ENCODE data around the gene MESP2. TPM values are rescaled to one million over a fixed set of nuclear protein-coding genes. Genes with fewer than 3 reads are reported as not detected.
A peak's percentile ranks its signal among the peaks of the same experiment; 100 is the strongest.

Gene MESP2
- total RNA-seq, 1 experiment from 2014 or later, result 0.70 TPM

GRCh38 chr15:89760303-89761008, 15.7 kb upstream of the MESP2 start:
- peak; percentile 74 to 89 for DNase-seq
- intact Hi-C loops (cut with micrococcal nuclease; ENCODE audit: unreplicated experiment), result loop anchor here (1.0 to 10.0 kb wide), 4 partner anchors 20 to 128 kb away; no protein-coding TSS in a partner anchor
- Mint-ChIP-seq H3K4me3 (ENCODE audit: unreplicated experiment) (no peak overlapping the region), H3K36me3 (ENCODE audit: insufficient read depth, unreplicated experiment) (no peaks in the 10 kb centered on the region), H3K27me3 (ENCODE audit: insufficient read depth, unreplicated experiment) (no peaks in the 10 kb centered on the region), H3K9me3 (ENCODE audit: unreplicated experiment) (no peaks in the 10 kb centered on the region), H3K4me1 (ENCODE audit: low read depth, unreplicated experiment) (peaks cover 7% of the 10 kb centered on the region), H3K27ac (ENCODE audit: unreplicated experiment) (no peak overlapping the region)
- POLR2A ChIA-PET, result interaction anchor here (0.5 to 1.0 kb wide), 3 partner anchors 63 to 114 kb away, joined by 3 read pairs; no protein-coding TSS in a partner anchor
- TF ChIP-seq, protein P1, sequence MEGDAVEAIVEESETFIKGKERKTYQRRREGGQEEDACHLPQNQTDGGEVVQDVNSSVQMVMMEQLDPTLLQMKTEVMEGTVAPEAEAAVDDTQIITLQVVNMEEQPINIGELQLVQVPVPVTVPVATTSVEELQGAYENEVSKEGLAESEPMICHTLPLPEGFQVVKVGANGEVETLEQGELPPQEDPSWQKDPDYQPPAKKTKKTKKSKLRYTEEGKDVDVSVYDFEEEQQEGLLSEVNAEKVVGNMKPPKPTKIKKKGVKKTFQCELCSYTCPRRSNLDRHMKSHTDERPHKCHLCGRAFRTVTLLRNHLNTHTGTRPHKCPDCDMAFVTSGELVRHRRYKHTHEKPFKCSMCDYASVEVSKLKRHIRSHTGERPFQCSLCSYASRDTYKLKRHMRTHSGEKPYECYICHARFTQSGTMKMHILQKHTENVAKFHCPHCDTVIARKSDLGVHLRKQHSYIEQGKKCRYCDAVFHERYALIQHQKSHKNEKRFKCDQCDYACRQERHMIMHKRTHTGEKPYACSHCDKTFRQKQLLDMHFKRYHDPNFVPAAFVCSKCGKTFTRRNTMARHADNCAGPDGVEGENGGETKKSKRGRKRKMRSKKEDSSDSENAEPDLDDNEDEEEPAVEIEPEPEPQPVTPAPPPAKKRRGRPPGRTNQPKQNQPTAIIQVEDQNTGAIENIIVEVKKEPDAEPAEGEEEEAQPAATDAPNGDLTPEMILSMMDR (IDR thresholded peaks at IDR 0.05; ENCODE audit: insufficient read depth in 1 of 2, low read depth in 1 of 2, low read length in 1 of 2, severe bottlenecking in 1 of 2, unreplicated experiment in 1 of 2), result peak; percentile 79 to 96
- H3K4me3 ChIP-seq (ENCODE audit: low read depth, low read length), result no peak overlapping the region
- CTCF ChIA-PET, result interaction anchor here (0.6 to 5.7 kb wide), 26 partner anchors 9 to 185 kb away, joined by 3 to 154 read pairs (median 4); partner anchors contain the start of genes AP3S2, MESP1, MESP2 and TICRR
- no TSS peak for BruUV-seq (replicated peaks)
- no peaks in the 10 kb centered on the region for H3K27me3 ChIP-seq (replicated peaks; ENCODE audit: control insufficient read depth, insufficient read depth, low read length)
- no peaks in the 10 kb centered on the region for H3K9me3 ChIP-seq
- H3K36me3 ChIP-seq (ENCODE audit: control insufficient read depth, insufficient read depth, low read length), result no peaks in the 10 kb centered on the region
- peaks cover 26% of the 10 kb centered on the region for H3K4me1 ChIP-seq

GRCh38 chr15:89761009-89761831, 14.9 kb upstream of the MESP2 start:
- Histone ChIP-seq H3K4me1 (peaks cover 26% of the 10 kb centered on the region), H3K9me3 (no peaks in the 10 kb centered on the region), H3K36me3 (ENCODE audit: control insufficient read depth, insufficient read depth, low read length) (no peaks in the 10 kb centered on the region), H3K27me3 (replicated peaks; ENCODE audit: control insufficient read depth, insufficient read depth, low read length) (no peaks in the 10 kb centered on the region), H3K4me3 (ENCODE audit: low read depth, low read length) (no peak overlapping the region)
- Mint-ChIP-seq H3K36me3 (ENCODE audit: insufficient read depth, unreplicated experiment) (no peaks in the 10 kb centered on the region), H3K9me3 (ENCODE audit: unreplicated experiment) (no peaks in the 10 kb centered on the region), H3K27me3 (ENCODE audit: insufficient read depth, unreplicated experiment) (no peaks in the 10 kb centered on the region), H3K4me3 (ENCODE audit: unreplicated experiment) (no peak overlapping the region), H3K27ac (ENCODE audit: unreplicated experiment) (no peak overlapping the region), H3K4me1 (ENCODE audit: low read depth, unreplicated experiment) (peaks cover 7% of the 10 kb centered on the region)
- BruUV-seq (replicated peaks), result no TSS peak
- intact Hi-C loops (cut with micrococcal nuclease; ENCODE audit: unreplicated experiment), result loop anchor here (10.0 kb wide), 1 partner anchor 64 kb away; no protein-coding TSS in a partner anchor
- DNase-seq, result no peak
- POLR2A ChIA-PET, result interaction anchor here (0.5 to 1.0 kb wide), 3 partner anchors 62 to 114 kb away, joined by 3 read pairs; no protein-coding TSS in a partner anchor
- CTCF ChIA-PET, result interaction anchor here (0.6 to 5.7 kb wide), 25 partner anchors 8 to 186 kb away, joined by 3 to 154 read pairs (median 4); partner anchors contain the start of genes AP3S2, MESP1, MESP2 and TICRR
- TF ChIP-seq, protein P1 (IDR thresholded peaks at IDR 0.05; ENCODE audit: insufficient read depth in 1 of 2, low read depth in 1 of 2, low read length in 1 of 2, severe bottlenecking in 1 of 2, unreplicated experiment in 1 of 2), result no peak

DNA sequence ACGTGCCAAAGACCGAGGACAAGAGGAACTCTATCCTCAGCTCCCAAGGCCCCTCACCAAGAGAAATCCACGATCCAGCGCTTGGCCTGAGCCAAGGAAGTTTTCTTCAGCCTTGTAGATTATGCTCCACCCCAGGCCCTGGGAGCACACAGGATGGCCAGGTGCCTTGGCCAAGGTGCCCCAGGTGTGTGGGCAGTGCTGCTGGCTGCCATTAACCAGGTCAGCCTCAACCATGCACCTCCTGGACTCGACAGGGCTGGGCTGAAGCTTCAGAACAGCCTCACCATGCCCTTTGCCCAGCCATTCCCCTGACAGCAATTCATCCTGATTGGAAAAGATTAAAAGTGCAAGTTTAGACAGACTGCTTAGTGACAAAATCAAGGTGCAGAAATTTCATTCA, 14.2 kb upstream of the MESP2 start:
- Histone ChIP-seq H3K4me1 (peaks cover 23% of the 10 kb centered on the region), H3K36me3 (ENCODE audit: control insufficient read depth, insufficient read depth, low read length) (no peaks in the 10 kb centered on the region), H3K9me3 (no peaks in the 10 kb centered on the region), H3K27me3 (replicated peaks; ENCODE audit: control insufficient read depth, insufficient read depth, low read length) (no peaks in the 10 kb centered on the region), H3K4me3 (ENCODE audit: low read depth, low read length) (no peak overlapping the region)
- TF ChIP-seq, protein P1 (IDR thresholded peaks at IDR 0.05; ENCODE audit: insufficient read depth in 1 of 2, low read depth in 1 of 2, low read length in 1 of 2, severe bottlenecking in 1 of 2, unreplicated experiment in 1 of 2), result no peak
- no TSS peak for BruUV-seq (replicated peaks)
- no peaks in the 10 kb centered on the region for H3K27me3 Mint-ChIP-seq (ENCODE audit: insufficient read depth, unreplicated experiment)
- no peaks in the 10 kb centered on the region for H3K36me3 Mint-ChIP-seq (ENCODE audit: insufficient read depth, unreplicated experiment)
- peaks cover 7% of the 10 kb centered on the region for H3K4me1 Mint-ChIP-seq (ENCODE audit: low read depth, unreplicated experiment)
- no peak overlapping the region for H3K4me3 Mint-ChIP-seq (ENCODE audit: unreplicated experiment)
- POLR2A ChIA-PET, result no interaction called here
- no peak for DNase-seq
- H3K27ac Mint-ChIP-seq (ENCODE audit: unreplicated experiment), result no peak overlapping the region
- no peaks in the 10 kb centered on the region for H3K9me3 Mint-ChIP-seq (ENCODE audit: unreplicated experiment)
- CTCF ChIA-PET, result interaction anchor here (0.6 to 5.7 kb wide), 6 partner anchors 9 to 132 kb away, joined by 3 to 154 read pairs (median 7); partner anchors contain the start of gene AP3S2
- intact Hi-C loops (cut with micrococcal nuclease; ENCODE audit: unreplicated experiment), result loop anchor here (10.0 kb wide), 1 partner anchor 63 kb away; no protein-coding TSS in a partner anchor

Measured in Caco-2 (cell line).